ENCODE measurements around the gene SHCBP1L.

Gene SHCBP1L

GRCh38 chr1:182984138-182984537, 31.2 kb upstream of the SHCBP1L start:
- Histone ChIP-seq H3K4me1 (ENCODE audit: control insufficient read depth, insufficient read depth, low read length) (no peaks in the 10 kb centered on the region), H3K36me3 (ENCODE audit: control insufficient read depth, insufficient read depth, low read length) (no peaks in the 10 kb centered on the region), H3K4me3 (ENCODE audit: insufficient read depth, low read depth, low read length) (no peak overlapping the region), H3K9me3 (ENCODE audit: control insufficient read depth, low read length) (no peaks in the 10 kb centered on the region), H3K27ac (ENCODE audit: insufficient read depth, low read depth, low read length, poor library complexity, severe bottlenecking) (no peak overlapping the region), H3K27me3 (ENCODE audit: control insufficient read depth, insufficient read depth, low read length, poor library complexity, severe bottlenecking) (no peaks in the 10 kb centered on the region)
- 94% methylated on average over 7 of the region's 7 CpGs for WGBS, 2 experiments

DNA sequence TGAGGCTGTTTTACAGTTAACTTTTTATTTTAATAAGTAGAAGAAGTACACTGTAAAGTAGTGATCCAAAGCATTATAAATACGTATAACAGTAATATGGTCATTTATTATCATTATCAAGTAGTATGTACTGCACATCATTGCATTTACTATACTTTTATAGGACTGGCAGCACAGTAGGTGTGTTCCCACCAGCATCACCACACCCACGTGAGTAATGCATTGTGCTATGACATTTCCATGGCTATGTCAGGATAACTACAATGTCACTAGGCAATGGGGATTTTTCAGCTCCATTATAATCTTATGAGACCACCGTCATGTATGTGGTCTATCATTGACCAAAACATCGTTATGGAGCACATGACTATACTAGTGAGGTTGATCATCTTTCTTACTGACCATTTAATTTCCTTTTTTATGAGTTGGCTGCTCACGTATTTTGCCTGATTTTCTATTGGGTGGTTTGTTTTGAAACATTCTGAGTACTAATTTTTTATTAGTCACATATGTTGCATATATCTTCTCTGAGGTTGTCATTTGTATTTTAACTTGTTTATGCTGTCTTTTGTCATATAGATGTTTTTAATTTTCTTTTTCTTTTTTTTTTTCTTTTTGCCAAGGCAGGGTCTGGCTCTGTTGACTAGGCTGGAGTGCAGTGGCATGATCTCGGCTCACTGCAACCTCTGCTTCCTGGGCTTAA, 25.3 kb upstream of the SHCBP1L start:
- H3K27me3 ChIP-seq (ENCODE audit: control insufficient read depth, insufficient read depth, low read length, poor library complexity, severe bottlenecking): no peaks in the 10 kb centered on the region
- no peak overlapping the region for H3K4me3 ChIP-seq (ENCODE audit: insufficient read depth, low read depth, low read length)
- H3K9me3 ChIP-seq (ENCODE audit: control insufficient read depth, low read length): no peaks in the 10 kb centered on the region
- peaks cover 16% of the 10 kb centered on the region for H3K4me1 ChIP-seq (ENCODE audit: control insufficient read depth, insufficient read depth, low read length)
- 93% methylated on average over 5 of the region's 6 CpGs for WGBS, 2 experiments
- H3K36me3 ChIP-seq (ENCODE audit: control insufficient read depth, insufficient read depth, low read length): no peaks in the 10 kb centered on the region
- no peak overlapping the region for H3K27ac ChIP-seq (ENCODE audit: insufficient read depth, low read depth, low read length, poor library complexity, severe bottlenecking)

DNA sequence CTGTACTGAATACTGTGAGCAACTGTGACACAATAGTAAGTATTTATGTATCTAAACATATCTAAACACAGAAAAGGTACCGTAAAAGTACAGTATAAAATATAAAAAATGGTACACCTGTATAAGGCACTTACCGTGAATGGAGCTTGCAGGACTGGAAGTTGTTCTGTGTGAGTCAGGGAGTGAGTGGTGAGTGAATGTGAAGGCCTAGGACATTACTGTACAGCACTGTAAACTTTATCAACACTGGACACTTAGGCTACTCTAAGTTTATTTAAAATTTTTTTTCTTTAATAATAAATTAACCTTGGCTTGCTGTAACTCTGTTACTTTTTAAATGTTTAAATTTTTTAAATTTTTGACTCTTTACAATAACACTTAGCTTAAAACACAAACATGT, 24.5 kb upstream of the SHCBP1L start:
- no peak overlapping the region for H3K27ac ChIP-seq (ENCODE audit: insufficient read depth, low read depth, low read length, poor library complexity, severe bottlenecking)
- H3K4me1 ChIP-seq (ENCODE audit: control insufficient read depth, insufficient read depth, low read length): peaks cover 23% of the 10 kb centered on the region
- no peaks in the 10 kb centered on the region for H3K9me3 ChIP-seq (ENCODE audit: control insufficient read depth, low read length)
- no peaks in the 10 kb centered on the region for H3K27me3 ChIP-seq (ENCODE audit: control insufficient read depth, insufficient read depth, low read length, poor library complexity, severe bottlenecking)
- no peak overlapping the region for H3K4me3 ChIP-seq (ENCODE audit: insufficient read depth, low read depth, low read length)
- no peaks in the 10 kb centered on the region for H3K36me3 ChIP-seq (ENCODE audit: control insufficient read depth, insufficient read depth, low read length)
- 100% methylated on average over 1 to 2 of the region's 2 CpGs for WGBS, 2 experiments

DNA sequence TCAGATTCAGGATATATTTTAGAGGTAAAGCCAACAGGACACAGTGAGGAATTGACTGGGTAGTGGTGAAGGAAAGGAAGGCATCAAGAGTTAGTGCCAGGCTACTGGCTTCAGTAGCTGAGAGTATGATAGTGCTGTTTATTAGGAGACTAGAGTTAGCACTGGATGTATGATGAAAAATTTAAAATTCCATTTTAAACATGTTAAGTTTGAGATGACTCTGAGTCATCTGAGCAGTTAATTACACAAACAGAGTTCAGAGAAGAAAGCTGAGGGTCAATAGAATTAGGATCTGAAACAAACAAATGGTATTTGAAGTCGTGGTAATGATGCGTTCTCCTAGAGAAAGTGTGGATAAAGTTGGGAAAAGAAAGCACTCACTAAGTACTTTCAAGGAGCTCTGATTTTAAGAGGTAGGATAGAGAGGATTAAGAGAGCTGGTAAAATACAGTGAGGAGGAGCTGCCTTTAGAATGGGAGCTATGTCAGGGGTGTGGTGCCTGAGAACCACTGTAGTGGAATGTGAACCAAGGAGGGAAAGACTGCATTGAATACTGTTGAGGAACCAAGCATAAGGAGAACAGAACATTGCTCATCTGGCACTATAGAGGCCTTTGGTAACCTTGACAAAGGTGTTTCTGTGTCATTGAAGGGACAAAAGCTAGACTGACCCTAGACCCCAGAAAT, 21.7 kb upstream of the SHCBP1L start:
- WGBS, 2 experiments: 76 to 88% methylated on average over 2 of the region's 2 CpGs
- no peaks in the 10 kb centered on the region for H3K9me3 ChIP-seq (ENCODE audit: control insufficient read depth, low read length)
- H3K4me1 ChIP-seq (ENCODE audit: control insufficient read depth, insufficient read depth, low read length): peaks cover 23% of the 10 kb centered on the region
- H3K27ac ChIP-seq (ENCODE audit: insufficient read depth, low read depth, low read length, poor library complexity, severe bottlenecking): no peak overlapping the region
- no peaks in the 10 kb centered on the region for H3K36me3 ChIP-seq (ENCODE audit: control insufficient read depth, insufficient read depth, low read length)
- no peaks in the 10 kb centered on the region for H3K27me3 ChIP-seq (ENCODE audit: control insufficient read depth, insufficient read depth, low read length, poor library complexity, severe bottlenecking)
- no peak overlapping the region for H3K4me3 ChIP-seq (ENCODE audit: insufficient read depth, low read depth, low read length)

GRCh38 chr1:182972829-182973228, 19.9 kb upstream of the SHCBP1L start:
- H3K9me3 ChIP-seq (ENCODE audit: control insufficient read depth, low read length): no peaks in the 10 kb centered on the region
- H3K4me1 ChIP-seq (ENCODE audit: control insufficient read depth, insufficient read depth, low read length): peaks cover 23% of the 10 kb centered on the region
- no peaks in the 10 kb centered on the region for H3K27me3 ChIP-seq (ENCODE audit: control insufficient read depth, insufficient read depth, low read length, poor library complexity, severe bottlenecking)
- no peaks in the 10 kb centered on the region for H3K36me3 ChIP-seq (ENCODE audit: control insufficient read depth, insufficient read depth, low read length)
- no peak overlapping the region for H3K27ac ChIP-seq (ENCODE audit: insufficient read depth, low read depth, low read length, poor library complexity, severe bottlenecking)
- H3K4me3 ChIP-seq (ENCODE audit: insufficient read depth, low read depth, low read length): no peak overlapping the region
- WGBS, 2 experiments: 88% methylated on average over 6 of the region's 6 CpGs

DNA sequence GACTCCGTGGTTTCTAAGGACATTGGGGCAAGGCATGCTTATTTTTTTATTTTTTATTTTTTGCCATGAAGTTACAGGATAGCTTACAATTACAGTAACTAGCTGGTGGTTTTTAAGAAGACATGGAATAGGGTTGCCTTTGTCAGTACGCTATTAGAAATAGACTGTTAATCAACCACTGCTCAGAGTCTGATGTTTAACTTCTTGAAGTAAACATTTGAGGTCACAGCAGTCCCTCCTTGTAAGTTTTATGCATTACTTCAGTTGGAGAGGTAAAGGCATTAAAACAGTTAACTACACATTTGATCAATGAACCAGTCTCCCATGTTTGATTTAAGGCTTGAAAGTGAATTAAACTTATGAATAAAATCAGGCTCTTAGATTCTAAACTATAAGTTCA, 19.3 kb upstream of the SHCBP1L start:
- H3K9me3 ChIP-seq (ENCODE audit: control insufficient read depth, low read length): no peaks in the 10 kb centered on the region
- H3K4me3 ChIP-seq (ENCODE audit: insufficient read depth, low read depth, low read length): no peak overlapping the region
- H3K36me3 ChIP-seq (ENCODE audit: control insufficient read depth, insufficient read depth, low read length): no peaks in the 10 kb centered on the region
- H3K4me1 ChIP-seq (ENCODE audit: control insufficient read depth, insufficient read depth, low read length): peaks cover 23% of the 10 kb centered on the region
- no peaks in the 10 kb centered on the region for H3K27me3 ChIP-seq (ENCODE audit: control insufficient read depth, insufficient read depth, low read length, poor library complexity, severe bottlenecking)
- WGBS, 2 experiments: 81 to 100% methylated on average over 1 to 2 of the region's 2 CpGs
- no peak overlapping the region for H3K27ac ChIP-seq (ENCODE audit: insufficient read depth, low read depth, low read length, poor library complexity, severe bottlenecking)

DNA sequence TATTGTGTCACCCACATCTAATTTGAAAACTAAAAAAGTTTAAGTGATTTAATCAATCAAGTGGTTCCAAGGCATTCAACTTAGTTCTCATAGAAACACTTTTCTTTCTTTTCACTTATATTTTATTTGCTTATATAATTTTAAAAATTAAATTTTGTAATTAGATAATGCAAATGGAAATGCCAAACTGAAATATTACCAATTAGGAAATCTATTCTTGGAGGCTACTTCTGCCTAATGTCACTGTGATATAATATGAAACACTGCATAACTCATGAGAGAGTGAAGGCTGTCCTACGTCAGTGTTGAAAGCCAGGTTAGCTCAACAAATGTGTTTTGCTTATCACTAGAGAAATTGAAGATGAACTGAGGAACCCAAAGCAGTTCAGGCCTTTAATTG, 18.3 kb upstream of the SHCBP1L start:
- Histone ChIP-seq H3K27ac (ENCODE audit: insufficient read depth, low read depth, low read length, poor library complexity, severe bottlenecking) (no peak overlapping the region), H3K9me3 (ENCODE audit: control insufficient read depth, low read length) (no peaks in the 10 kb centered on the region), H3K27me3 (ENCODE audit: control insufficient read depth, insufficient read depth, low read length, poor library complexity, severe bottlenecking) (no peaks in the 10 kb centered on the region), H3K4me1 (ENCODE audit: control insufficient read depth, insufficient read depth, low read length) (peaks cover 23% of the 10 kb centered on the region), H3K36me3 (ENCODE audit: control insufficient read depth, insufficient read depth, low read length) (no peaks in the 10 kb centered on the region), H3K4me3 (ENCODE audit: insufficient read depth, low read depth, low read length) (no peak overlapping the region)
- WGBS, 2 experiments: 90 to 94% methylated on average over 1 of the region's 1 CpG

- Histone ChIP-seq H3K27ac (ENCODE audit: insufficient read depth, low read depth, low read length, poor library complexity, severe bottlenecking) (no peak overlapping the region), H3K36me3 (ENCODE audit: control insufficient read depth, insufficient read depth, low read length) (no peaks in the 10 kb centered on the region), H3K4me1 (ENCODE audit: control insufficient read depth, insufficient read depth, low read length) (peaks cover 12% of the 10 kb centered on the region), H3K4me3 (ENCODE audit: insufficient read depth, low read depth, low read length) (no peak overlapping the region), H3K9me3 (ENCODE audit: control insufficient read depth, low read length) (no peaks in the 10 kb centered on the region), H3K27me3 (ENCODE audit: control insufficient read depth, insufficient read depth, low read length, poor library complexity, severe bottlenecking) (no peaks in the 10 kb centered on the region)
- WGBS, 2 experiments: 94 to 96% methylated on average over 5 of the region's 5 CpGs
These were observed 16.1 kb upstream of the SHCBP1L start for GRCh38 chr1:182968836-182969734.

GRCh38 chr1:182968151-182968741, 15.3 kb upstream of the SHCBP1L start:
- peaks cover 6% of the 10 kb centered on the region for H3K4me1 ChIP-seq (ENCODE audit: control insufficient read depth, insufficient read depth, low read length)
- no peak overlapping the region for H3K4me3 ChIP-seq (ENCODE audit: insufficient read depth, low read depth, low read length)
- H3K27me3 ChIP-seq (ENCODE audit: control insufficient read depth, insufficient read depth, low read length, poor library complexity, severe bottlenecking): no peaks in the 10 kb centered on the region
- H3K36me3 ChIP-seq (ENCODE audit: control insufficient read depth, insufficient read depth, low read length): no peaks in the 10 kb centered on the region
- WGBS, 2 experiments: 81 to 84% methylated on average over 3 of the region's 4 CpGs
- H3K27ac ChIP-seq (ENCODE audit: insufficient read depth, low read depth, low read length, poor library complexity, severe bottlenecking): no peak overlapping the region
- no peaks in the 10 kb centered on the region for H3K9me3 ChIP-seq (ENCODE audit: control insufficient read depth, low read length)

- no peaks in the 10 kb centered on the region for H3K9me3 ChIP-seq (ENCODE audit: control insufficient read depth, low read length)
- H3K27ac ChIP-seq (ENCODE audit: insufficient read depth, low read depth, low read length, poor library complexity, severe bottlenecking): no peak overlapping the region
- H3K4me1 ChIP-seq (ENCODE audit: control insufficient read depth, insufficient read depth, low read length): peaks cover 4% of the 10 kb centered on the region
- no peak overlapping the region for H3K4me3 ChIP-seq (ENCODE audit: insufficient read depth, low read depth, low read length)
- H3K27me3 ChIP-seq (ENCODE audit: control insufficient read depth, insufficient read depth, low read length, poor library complexity, severe bottlenecking): no peaks in the 10 kb centered on the region
- 86 to 90% methylated on average over 1 of the region's 1 CpG for WGBS, 2 experiments
- H3K36me3 ChIP-seq (ENCODE audit: control insufficient read depth, insufficient read depth, low read length): no peaks in the 10 kb centered on the region
These were observed 12.9 kb upstream of the SHCBP1L start for GRCh38 chr1:182965861-182966260.

Measured in ectodermal cell (in vitro differentiated cells).